MM.1S (cell line): Measurements from ENCODE around the gene C14orf119.

ENCODE experiments used
- DNase-seq: peaks from one replicate; pipeline ENCODE4 v3.0.0-alpha.2; 2015
- H2AFZ ChIP-seq: fragments of 300-600 bp; sonication (generic); 2 replicates; pipeline ENCODE4 v1.6.0; 2016; ENCODE audit warnings: antibody characterized with exemption, low read length
- H3F3A ChIP-seq: fragments of 300-600 bp; sonication (generic); 2 replicates; pipeline ENCODE4 v1.6.1; 2016; ENCODE audit warnings: mild to moderate bottlenecking, antibody characterized with exemption, low read length, moderate library complexity, mixed read lengths; ENCODE audit not compliant: insufficient read depth
- H3K27ac ChIP-seq: fragments of 300-600 bp; sonication (generic); 2 replicates; pipeline ENCODE4 v1.5.1; 2016; ENCODE audit warnings: mild to moderate bottlenecking, low read length
- H3K27me3 ChIP-seq: fragments of 300-600 bp; sonication (generic); replicated peaks from 2 replicates; pipeline ENCODE4 v1.6.0; 2016; ENCODE audit warnings: low read length; ENCODE audit not compliant: insufficient read depth
- H3K36me3 ChIP-seq: fragments of 300-600 bp; sonication (generic); replicated peaks from 2 replicates; pipeline ENCODE4 v1.6.1; 2016; ENCODE audit warnings: mild to moderate bottlenecking, low read length, mixed read lengths; ENCODE audit not compliant: insufficient read depth
- H3K4me1 ChIP-seq: fragments of 300-600 bp; sonication (generic); 2 replicates; pipeline ENCODE4 v1.6.1; 2016; ENCODE audit warnings: low read length, mixed read lengths
- H3K4me2 ChIP-seq: fragments of 300-600 bp; sonication (generic); 2 replicates; pipeline ENCODE4 v1.6.0; 2016; ENCODE audit warnings: low read depth, low read length
- H3K4me3 ChIP-seq: fragments of 300-600 bp; sonication (generic); 2 replicates; pipeline ENCODE4 v1.5.1; 2016; ENCODE audit warnings: low read length, mixed read lengths
- H3K79me2 ChIP-seq: fragments of 300-600 bp; sonication (generic); 2 replicates; pipeline ENCODE4 v1.6.1; 2016; ENCODE audit warnings: mixed run types, low read length, mixed read lengths
- H3K9ac ChIP-seq: fragments of 300-600 bp; sonication (generic); 2 replicates; pipeline ENCODE4 v1.6.1; 2016; ENCODE audit warnings: low read length, mixed read lengths
- H3K9me2 ChIP-seq: fragments of 300-600 bp; sonication (generic); replicated peaks from 2 replicates; pipeline ENCODE4 v1.6.1; 2016; ENCODE audit warnings: mild to moderate bottlenecking, low read length, mixed read lengths; ENCODE audit not compliant: insufficient read depth
- H3K9me3 ChIP-seq: fragments of 300-600 bp; sonication (generic); replicated peaks from 2 replicates; pipeline ENCODE4 v1.6.1; 2016; ENCODE audit warnings: mild to moderate bottlenecking, low read length, mixed read lengths; ENCODE audit not compliant: insufficient read depth
- H4K20me1 ChIP-seq: fragments of 300-600 bp; sonication (generic); 2 replicates; pipeline ENCODE4 v1.6.1; 2016; ENCODE audit warnings: mild to moderate bottlenecking, low read length, moderate library complexity, mixed read lengths; ENCODE audit not compliant: insufficient read depth
- CTCF ChIP-seq: fragments of 300-600 bp; sonication (generic); IDR thresholded peaks from 2 replicates; pipeline ENCODE4 v1.5.1; 2016; ENCODE audit warnings: antibody characterized with exemption, low read length, mixed read lengths
- EZH2 ChIP-seq: fragments of 300-600 bp; sonication (generic); optimal IDR thresholded peaks from 2 replicates; pipeline ENCODE3; 2017; ENCODE audit warnings: low read depth, mild to moderate bottlenecking, antibody characterized with exemption, low read length, mixed read lengths
- EZH2phosphoT487 ChIP-seq: fragments of 300-600 bp; sonication (generic); IDR thresholded peaks from 2 replicates; pipeline ENCODE4 v1.6.1; 2018; ENCODE audit warnings: antibody characterized with exemption, low read length

The C14orf119 gene

GRCh38 chr14:23089498-23090253 is 5.6 kb upstream of the C14orf119 start:
- Histone ChIP-seq H3K9ac (no peak overlapping the region), H3K4me3 (no peak overlapping the region), H3K4me2 (no peak overlapping the region), H3K79me2 (peaks cover 35% of the 10 kb centered on the region), H3F3A (no peaks in the 10 kb centered on the region), H3K27ac (no peak overlapping the region), H4K20me1 (no peaks in the 10 kb centered on the region), H3K9me2 (no peaks in the 10 kb centered on the region), H3K36me3 (no peaks in the 10 kb centered on the region; the same call in 1 of the 2 replicates), H3K4me1 (no peaks in the 10 kb centered on the region), H3K9me3 (no peaks in the 10 kb centered on the region), H3K27me3 (no peaks in the 10 kb centered on the region), H2AFZ (no peak overlapping the region)
- no peak for DNase-seq
- no peak for TF ChIP-seq CTCF

- H3K27ac ChIP-seq, result no peak overlapping the region
- no peaks in the 10 kb centered on the region for H3F3A ChIP-seq
- no peaks in the 10 kb centered on the region; the same call in 1 of the 2 replicates for H3K36me3 ChIP-seq
- TF ChIP-seq EZH2phosphoT487 (no peak), EZH2 (no peak), CTCF (no peak)
- no peaks in the 10 kb centered on the region for H3K9me3 ChIP-seq
- no peaks in the 10 kb centered on the region for H3K27me3 ChIP-seq
- H4K20me1 ChIP-seq, result no peaks in the 10 kb centered on the region
- peaks cover 35% of the 10 kb centered on the region for H3K79me2 ChIP-seq
- no peak for DNase-seq
- H3K4me1 ChIP-seq, result no peaks in the 10 kb centered on the region
- H3K4me3 ChIP-seq, result no peak overlapping the region
- no peak overlapping the region for H3K9ac ChIP-seq
- H3K4me2 ChIP-seq, result no peak overlapping the region
- no peak overlapping the region for H2AFZ ChIP-seq
- H3K9me2 ChIP-seq, result no peaks in the 10 kb centered on the region
These were observed 5.1 kb upstream of the C14orf119 start for GRCh38 chr14:23090254-23090636.

- H3K4me3 ChIP-seq, result no peak overlapping the region
- no peak for DNase-seq
- H3K79me2 ChIP-seq, result peaks cover 41% of the 10 kb centered on the region
- H3K27ac ChIP-seq, result no peak overlapping the region
- no peaks in the 10 kb centered on the region; the same call in 1 of the 2 replicates for H3K36me3 ChIP-seq
- H3K27me3 ChIP-seq, result no peaks in the 10 kb centered on the region
- H3K9ac ChIP-seq, result no peak overlapping the region
- H4K20me1 ChIP-seq, result no peaks in the 10 kb centered on the region
- H2AFZ ChIP-seq, result no peak overlapping the region
- TF ChIP-seq EZH2 (no peak), CTCF (no peak), EZH2phosphoT487 (no peak)
- H3F3A ChIP-seq, result no peaks in the 10 kb centered on the region
- no peaks in the 10 kb centered on the region for H3K9me2 ChIP-seq
- no peaks in the 10 kb centered on the region for H3K9me3 ChIP-seq
- no peaks in the 10 kb centered on the region for H3K4me1 ChIP-seq
- no peak overlapping the region for H3K4me2 ChIP-seq
These were observed 3.7 kb upstream of the C14orf119 start for GRCh38 chr14:23091294-23092225.
